HCT116 (cell line): ENCODE results near the gene SMARCAL1. TPM values are rescaled to one million over a fixed set of nuclear protein-coding genes. Genes with fewer than 3 reads are reported as not detected.

Source experiments
- ATAC-seq: fragments of 200-7000 bp; cut with Tn5 transposase; 2 replicates; pipeline ENCODE4 v1.9.1; 2020; ENCODE audit warnings: mild to moderate bottlenecking, moderate library complexity
- BruUV-seq: library from RNA; stranded (reverse); fragments of 400-500 nt; replicated peaks from 2 replicates; lab custom pipeline; 2021; lab: Mats Ljungman, UMichigan
- CTCF ChIA-PET: fragments of 300-600 bp; sonication (Branson Sonifier 250); formaldehyde crosslinking; loops from one replicate; lab custom pipeline; 2021; ENCODE audit warnings: antibody characterized with exemption; lab: Charles Lee
- POLR2A ChIA-PET: fragments of 300-600, 350-600 bp; sonication (Branson Sonifier 250); formaldehyde crosslinking; loops from one replicate; lab custom pipeline; 2021; ENCODE audit warnings: antibody characterized with exemption; lab: Charles Lee
- RAD21 ChIA-PET, 2 experiments: fragments of 300-600 bp; sonication (Branson Sonifier 250); formaldehyde crosslinking; loops; one replicate each; lab custom pipeline; 2023; ENCODE audit warnings: low total read pairs in 2 of 2; ENCODE audit not compliant: uncharacterized antibody in 2 of 2, unreplicated experiment in 2 of 2, low non-redundant PET in 1 of 2; lab: Charles Lee
- DNase-seq: peaks from one replicate; pipeline ENCODE4 v3.0.0-alpha.2; 2010; ENCODE audit warnings: low read depth, low spot score
- H2AFZ ChIP-seq: fragments of 200-600 bp; shearing (Covaris generic), sonication (generic); 2 replicates; pipeline ENCODE4 v1.6.1; 2017; ENCODE audit warnings: low read depth, mixed run types, mixed read lengths, antibody characterized with exemption, low read length; ENCODE audit not compliant: poor library complexity, severe bottlenecking
- H3K27ac ChIP-seq: 2 replicates; pipeline ENCODE4 v1.5.1; 2012; ENCODE audit warnings: low read depth, low read length
- H3K27me3 ChIP-seq: fragments of 200-600 bp; sonication (generic); 2 replicates; pipeline ENCODE4 v1.6.1; 2016; ENCODE audit warnings: mixed run types, low read length, mixed read lengths; ENCODE audit not compliant: insufficient read depth
- H3K36me3 ChIP-seq, 2 experiments: fragments of 200-500 bp in 1 of 2; fragments of 200-600 bp in 1 of 2; sonication (Bioruptor generic) in 1 of 2; sonication (generic) in 1 of 2; 2 replicates each; pipeline versions ENCODE4 v1.5.1 to v1.6.1; 2014 to 2016; ENCODE audit warnings: low read length in 2 of 2, inconsistent platforms in 1 of 2, mixed read lengths in 1 of 2, mixed run types in 1 of 2; ENCODE audit not compliant: insufficient read depth in 2 of 2, control insufficient read depth in 1 of 2
- H3K4me1 ChIP-seq, 2 experiments: fragments of 200-600 bp in 1 of 2; sonication (generic) in 1 of 2; 2 replicates each; pipeline versions ENCODE4 v1.5.1 to v1.6.1; 2012 to 2017; ENCODE audit warnings: low read length in 2 of 2, inconsistent platforms in 1 of 2, mild to moderate bottlenecking in 1 of 2, mixed read lengths in 1 of 2, mixed run types in 1 of 2, moderate library complexity in 1 of 2; ENCODE audit not compliant: insufficient read depth in 2 of 2, control insufficient read depth in 1 of 2
- H3K4me2 ChIP-seq: fragments of 200-600 bp; sonication (generic); 2 replicates; pipeline ENCODE4 v1.6.1; 2017; ENCODE audit warnings: mixed run types, low read length, mixed read lengths
- H3K4me3 ChIP-seq, 2 experiments: fragments of 200-600 bp in 1 of 2; sonication (generic) in 1 of 2; replicated peaks in 1 of 2; 2 replicates each; pipeline ENCODE4 v1.5.1; 2011 to 2016; ENCODE audit warnings: low read length in 2 of 2, control low read depth in 1 of 2, low read depth in 1 of 2, mild to moderate bottlenecking in 1 of 2, mixed read lengths in 1 of 2, mixed run types in 1 of 2
- H3K79me2 ChIP-seq: fragments of 200-600 bp; sonication (generic); 2 replicates; pipeline ENCODE4 v1.6.1; 2017; ENCODE audit warnings: mild to moderate bottlenecking, mixed run types, low read length, moderate library complexity, mixed read lengths; ENCODE audit not compliant: insufficient read depth
- H3K9ac ChIP-seq: fragments of 200-600 bp; sonication (generic); 2 replicates; pipeline ENCODE4 v1.6.1; 2016; ENCODE audit warnings: low read length, mixed read lengths
- H3K9me2 ChIP-seq: fragments of 200-600 bp; sonication (generic), shearing (Covaris generic); 2 replicates; pipeline ENCODE4 v1.6.1; 2017; ENCODE audit warnings: mixed run types, mild to moderate bottlenecking, moderate library complexity; ENCODE audit not compliant: insufficient read depth
- H3K9me3 ChIP-seq, 2 experiments: fragments of 200-500 bp in 1 of 2; fragments of 200-600 bp in 1 of 2; sonication (Bioruptor generic) in 1 of 2; sonication (generic) in 1 of 2; 2 replicates each; pipeline ENCODE4 v1.6.1; 2014 to 2017; ENCODE audit warnings: low read length in 2 of 2, mixed read lengths in 2 of 2, inconsistent platforms in 1 of 2, low read depth in 1 of 2, mild to moderate bottlenecking in 1 of 2, mixed run types in 1 of 2, moderate library complexity in 1 of 2; ENCODE audit not compliant: control insufficient read depth in 1 of 2, insufficient read depth in 1 of 2
- H4K20me1 ChIP-seq: fragments of 200-600 bp; sonication (generic), shearing (Covaris generic); 2 replicates; pipeline ENCODE4 v1.6.1; 2017; ENCODE audit warnings: mixed run types, mild to moderate bottlenecking, moderate library complexity; ENCODE audit not compliant: insufficient read depth
- JUND ChIP-seq: IDR thresholded peaks from 2 replicates; pipeline ENCODE4 v1.6.1; 2012
- POLR2AphosphoS5 ChIP-seq: IDR thresholded peaks from 2 replicates; pipeline ENCODE4 v1.6.1; 2011; ENCODE audit warnings: mild to moderate bottlenecking, low read depth, low read length, moderate library complexity
- SIN3A ChIP-seq: IDR thresholded peaks from 2 replicates; pipeline ENCODE4 v1.6.1; 2012; ENCODE audit warnings: low read depth
- ZBTB33 ChIP-seq: IDR thresholded peaks from 2 replicates; pipeline ENCODE4 v1.6.1; 2011; ENCODE audit warnings: mild to moderate bottlenecking, low read length, moderate library complexity; ENCODE audit not compliant: insufficient replicate concordance; ENCODE audit errors: extremely low read depth
- ZFX ChIP-seq: fragments of 450-650 bp; IDR thresholded peaks from 2 replicates; pipeline ENCODE4 v1.6.1; 2017
- intact Hi-C: fragments of 100-400 bp; cut with micrococcal nuclease; formaldehyde crosslinking; loops from 2 replicates; pipeline ENCODE4 v1.10.0; 2022
- total RNA-seq: library from RNA; stranded (reverse); gene quantifications from one replicate; pipeline ENCODE4 v1.2.1, GENCODE V29; 2021; ENCODE audit not compliant: unreplicated experiment

SMARCAL1 gene
- total RNA-seq, 1 experiment from 2014 or later = 18.0 TPM

GRCh38 chr2:216503697-216504375, 91.6 kb downstream of the SMARCAL1 start:
- peaks cover 53 to 65% of the 10 kb centered on the region in 2 experiments for H3K36me3 ChIP-seq
- H3K27me3 ChIP-seq = no peaks in the 10 kb centered on the region
- no TSS peak for BruUV-seq
- H3K9ac ChIP-seq = no peak overlapping the region
- ChIA-PET POLR2A (no interaction called here), RAD21 (no interaction called here), CTCF (no interaction called here)
- DNase-seq (no peak), ATAC-seq (no peak)
- intact Hi-C loops = loop anchor here (5.0 kb wide), 1 partner anchor 392 kb away; no protein-coding TSS in a partner anchor
- peaks cover 54% of the 10 kb centered on the region; the same call in 1 of the 2 replicates for H4K20me1 ChIP-seq
- H3K9me3 ChIP-seq = no peaks in the 10 kb centered on the region
- H3K79me2 ChIP-seq = peaks cover 49% of the 10 kb centered on the region
- no peaks in the 10 kb centered on the region for H3K9me2 ChIP-seq
- TF ChIP-seq POLR2AphosphoS5 (peak; percentile 37; the same call in 1 of the 2 replicates), ZFX (no peak), JUND (no peak)
- H3K4me1 ChIP-seq = peaks cover 4 to 10% of the 10 kb centered on the region in 2 experiments; a peak in 3 of 4 replicates
- H2AFZ ChIP-seq = no peak overlapping the region
- H3K4me2 ChIP-seq = no peak overlapping the region
- no peak overlapping the region for H3K4me3 ChIP-seq
- H3K27ac ChIP-seq = no peak overlapping the region

GRCh38 chr2:216504376-216504762, 92.1 kb downstream of the SMARCAL1 start:
- Histone ChIP-seq H3K4me1 (peaks cover 4 to 10% of the 10 kb centered on the region in 2 experiments; a peak in 3 of 4 replicates), H3K4me2 (no peak overlapping the region), H3K4me3 (no peak overlapping the region), H3K36me3 (peaks cover 50 to 61% of the 10 kb centered on the region in 2 experiments), H2AFZ (no peak overlapping the region), H3K79me2 (peaks cover 44% of the 10 kb centered on the region), H4K20me1 (peaks cover 54% of the 10 kb centered on the region; the same call in 1 of the 2 replicates), H3K27me3 (no peaks in the 10 kb centered on the region), H3K27ac (no peak overlapping the region), H3K9me2 (no peaks in the 10 kb centered on the region), H3K9ac (no peak overlapping the region), H3K9me3 (no peaks in the 10 kb centered on the region)
- intact Hi-C loops = loop anchor here (5.0 kb wide), 1 partner anchor 392 kb away; no protein-coding TSS in a partner anchor
- ChIA-PET CTCF (no interaction called here), RAD21 (no interaction called here), POLR2A (no interaction called here)
- ATAC-seq (0 out of 2 replicates have a peak, but pooled peaks have one; percentile 7), DNase-seq (no peak)
- no TSS peak for BruUV-seq
- TF ChIP-seq SIN3A (0 out of 2 replicates have a peak, but pooled peaks have one; percentile 33), ZBTB33 (no peak), JUND (0 out of 2 replicates have a peak, but pooled peaks have one; percentile 22)
